Osteoblast (primary cell): ENCODE results near the gene CACNA2D1. TPM values are rescaled to one million over a fixed set of nuclear protein-coding genes. Genes with fewer than 3 reads are reported as not detected.

Experiments
- DNase-seq: peaks from one replicate; pipeline ENCODE4 v3.0.0; 2011; ENCODE audit warnings: low spot score, mixed read lengths; ENCODE audit not compliant: insufficient read length; ENCODE audit errors: missing footprints
- H2AFZ ChIP-seq: 2 replicates; pipeline ENCODE4 v1.6.0; 2011; ENCODE audit warnings: mild to moderate bottlenecking, low read length
- H3K27ac ChIP-seq: 2 replicates; pipeline ENCODE4 v1.5.1; 2011; ENCODE audit warnings: mild to moderate bottlenecking, low read depth, low read length, moderate library complexity
- H3K27me3 ChIP-seq: 2 replicates; pipeline ENCODE4 v1.6.0; 2012; ENCODE audit warnings: mild to moderate bottlenecking, control low read depth, inconsistent platforms, low read length, moderate library complexity; ENCODE audit not compliant: insufficient read depth
- H3K36me3 ChIP-seq: 2 replicates; pipeline ENCODE4 v1.5.1; 2011; ENCODE audit warnings: mild to moderate bottlenecking, low read length, control low read depth, moderate library complexity; ENCODE audit not compliant: insufficient read depth
- H3K4me1 ChIP-seq: 2 replicates; pipeline ENCODE4 v1.5.1; 2011; ENCODE audit warnings: mild to moderate bottlenecking, low read length, control low read depth, moderate library complexity; ENCODE audit not compliant: insufficient read depth
- H3K4me2 ChIP-seq: 2 replicates; pipeline ENCODE4 v1.6.0; 2011; ENCODE audit warnings: mild to moderate bottlenecking, low read length; ENCODE audit not compliant: insufficient read depth
- H3K4me3 ChIP-seq: fragments of 200-600 bp; sonication (generic); 3 replicates; pipeline ENCODE4 v1.5.1; 2012; ENCODE audit warnings: mild to moderate bottlenecking, low read length, inconsistent platforms; ENCODE audit not compliant: insufficient read depth
- H3K79me2 ChIP-seq: 2 replicates; pipeline ENCODE4 v1.6.0; 2012; ENCODE audit warnings: mild to moderate bottlenecking, low read length, control low read depth, inconsistent platforms; ENCODE audit not compliant: insufficient read depth
- H3K9me3 ChIP-seq: 2 replicates; pipeline ENCODE4 v1.5.1; 2011; ENCODE audit warnings: low read depth, low read length, control low read depth
- H4K20me1 ChIP-seq: 2 replicates; pipeline ENCODE4 v1.6.0; 2012; ENCODE audit warnings: mild to moderate bottlenecking, low read length, control low read depth; ENCODE audit not compliant: insufficient read depth
- total RNA-seq: library from RNA; depleted of rRNA; stranded (reverse); fragments of >200 nt; gene quantifications from 2 replicates; pipeline ENCODE4 v1.2.3, GENCODE V29; 2012
- TF ChIP-seq, protein P1 (sequence below): IDR thresholded peaks from 2 replicates; pipeline ENCODE4 v1.5.1; 2011; ENCODE audit warnings: mild to moderate bottlenecking, low read depth, low read length, moderate library complexity; ENCODE audit errors: extremely low read depth

CACNA2D1 gene
- total RNA-seq, 1 donor: 145 TPM

DNA sequence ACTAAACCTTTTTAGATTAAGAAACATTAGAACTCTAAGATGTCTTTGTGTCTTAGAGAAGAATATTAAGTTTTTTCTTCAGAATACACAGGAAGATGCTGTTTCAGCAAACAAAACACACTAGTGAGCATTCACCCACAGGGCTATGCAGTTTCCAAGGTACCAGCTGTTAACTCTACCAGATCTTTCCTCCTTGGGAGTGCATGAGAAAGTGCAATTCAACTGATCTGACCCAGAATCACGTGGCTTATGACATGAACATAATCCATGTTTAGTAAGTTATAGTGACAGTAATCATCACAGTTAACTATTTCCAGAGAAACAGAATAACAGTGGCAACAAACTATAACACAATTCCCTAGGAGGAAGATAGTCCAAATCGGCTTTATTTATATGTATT is 270.7 kb downstream of the CACNA2D1 start:
- H3K4me2 ChIP-seq: no peak overlapping the region
- no peak for DNase-seq
- H3K9me3 ChIP-seq: no peaks in the 10 kb centered on the region
- H3K36me3 ChIP-seq: no peaks in the 10 kb centered on the region
- peaks cover 3% of the 10 kb centered on the region for H3K79me2 ChIP-seq
- H3K4me3 ChIP-seq: no peak overlapping the region
- H3K4me1 ChIP-seq: no peaks in the 10 kb centered on the region
- H3K27me3 ChIP-seq: no peaks in the 10 kb centered on the region
- H3K27ac ChIP-seq: peak overlapping the region; percentile 30
- TF ChIP-seq, protein P1, sequence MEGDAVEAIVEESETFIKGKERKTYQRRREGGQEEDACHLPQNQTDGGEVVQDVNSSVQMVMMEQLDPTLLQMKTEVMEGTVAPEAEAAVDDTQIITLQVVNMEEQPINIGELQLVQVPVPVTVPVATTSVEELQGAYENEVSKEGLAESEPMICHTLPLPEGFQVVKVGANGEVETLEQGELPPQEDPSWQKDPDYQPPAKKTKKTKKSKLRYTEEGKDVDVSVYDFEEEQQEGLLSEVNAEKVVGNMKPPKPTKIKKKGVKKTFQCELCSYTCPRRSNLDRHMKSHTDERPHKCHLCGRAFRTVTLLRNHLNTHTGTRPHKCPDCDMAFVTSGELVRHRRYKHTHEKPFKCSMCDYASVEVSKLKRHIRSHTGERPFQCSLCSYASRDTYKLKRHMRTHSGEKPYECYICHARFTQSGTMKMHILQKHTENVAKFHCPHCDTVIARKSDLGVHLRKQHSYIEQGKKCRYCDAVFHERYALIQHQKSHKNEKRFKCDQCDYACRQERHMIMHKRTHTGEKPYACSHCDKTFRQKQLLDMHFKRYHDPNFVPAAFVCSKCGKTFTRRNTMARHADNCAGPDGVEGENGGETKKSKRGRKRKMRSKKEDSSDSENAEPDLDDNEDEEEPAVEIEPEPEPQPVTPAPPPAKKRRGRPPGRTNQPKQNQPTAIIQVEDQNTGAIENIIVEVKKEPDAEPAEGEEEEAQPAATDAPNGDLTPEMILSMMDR: no peak
- H2AFZ ChIP-seq: no peak overlapping the region
- peaks cover 9% of the 10 kb centered on the region for H4K20me1 ChIP-seq

DNA sequence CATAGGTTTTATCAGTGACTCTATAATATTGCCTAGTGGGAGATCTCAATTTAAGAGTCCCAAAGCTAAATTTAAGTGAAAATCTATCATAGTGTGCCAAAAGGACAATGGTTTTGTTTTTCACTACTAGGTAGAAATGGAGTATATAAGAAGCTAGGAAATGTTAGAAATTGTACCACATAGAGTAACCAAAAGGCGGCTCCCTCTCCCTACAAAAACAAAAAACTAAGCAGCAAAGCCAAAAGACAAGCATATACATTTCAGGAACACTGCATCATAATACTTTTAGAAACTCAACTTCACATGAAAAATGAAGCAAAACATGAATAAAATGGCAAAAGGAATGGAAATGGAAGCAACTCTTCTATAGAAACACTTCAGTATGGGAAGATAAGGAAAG is 271.6 kb downstream of the CACNA2D1 start:
- Histone ChIP-seq H3K79me2 (peaks cover 3% of the 10 kb centered on the region), H2AFZ (no peak overlapping the region), H3K4me2 (no peak overlapping the region), H4K20me1 (peaks cover 6% of the 10 kb centered on the region), H3K4me1 (no peaks in the 10 kb centered on the region), H3K9me3 (no peaks in the 10 kb centered on the region), H3K27ac (no peak overlapping the region), H3K36me3 (no peaks in the 10 kb centered on the region), H3K4me3 (no peak overlapping the region), H3K27me3 (no peaks in the 10 kb centered on the region)
- TF ChIP-seq, protein P1: peak; percentile 14
- no peak for DNase-seq

DNA sequence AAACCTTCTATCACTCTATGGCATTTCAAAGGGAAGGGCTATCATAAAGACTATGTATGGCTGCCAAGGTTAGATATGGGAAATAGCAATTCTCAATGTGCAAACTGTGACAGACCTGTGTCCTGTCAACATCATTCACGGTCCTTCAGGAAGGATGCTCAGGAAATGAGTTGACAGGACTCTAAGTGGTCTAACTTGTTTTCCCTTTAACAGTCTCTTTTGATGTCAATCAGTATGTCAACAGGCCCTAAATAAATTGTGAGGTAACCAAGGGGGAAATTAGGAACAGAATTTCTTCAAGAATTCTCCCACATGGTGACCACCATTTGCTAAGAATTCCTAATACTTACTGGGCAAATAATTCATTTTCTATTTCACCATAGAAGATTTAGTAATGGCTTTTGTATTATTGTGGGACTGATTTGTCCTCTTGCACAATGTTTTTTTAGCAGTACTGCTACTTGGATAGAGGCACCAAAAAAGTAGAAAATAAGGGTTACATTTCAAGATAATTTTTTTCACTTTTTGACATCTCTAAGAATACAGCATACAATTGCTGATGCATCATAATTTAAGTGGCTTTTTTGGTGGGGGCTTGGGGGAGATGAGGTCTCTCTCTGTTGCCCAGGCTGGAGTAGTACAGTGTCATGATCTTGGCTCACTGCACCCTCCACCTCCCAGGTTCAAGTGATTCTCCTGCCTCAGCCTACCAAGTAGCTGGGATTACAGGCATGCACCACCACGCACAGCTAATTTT is 275.8 kb downstream of the CACNA2D1 start:
- Histone ChIP-seq H4K20me1 (peaks cover 14% of the 10 kb centered on the region), H3K79me2 (no peaks in the 10 kb centered on the region), H3K4me1 (peaks cover 14% of the 10 kb centered on the region), H3K4me2 (no peak overlapping the region), H3K27me3 (no peaks in the 10 kb centered on the region), H3K4me3 (no peak overlapping the region), H2AFZ (no peak overlapping the region), H3K9me3 (no peaks in the 10 kb centered on the region), H3K27ac (no peak overlapping the region), H3K36me3 (no peaks in the 10 kb centered on the region)
- TF ChIP-seq, protein P1: no peak
- DNase-seq: no peak

DNA sequence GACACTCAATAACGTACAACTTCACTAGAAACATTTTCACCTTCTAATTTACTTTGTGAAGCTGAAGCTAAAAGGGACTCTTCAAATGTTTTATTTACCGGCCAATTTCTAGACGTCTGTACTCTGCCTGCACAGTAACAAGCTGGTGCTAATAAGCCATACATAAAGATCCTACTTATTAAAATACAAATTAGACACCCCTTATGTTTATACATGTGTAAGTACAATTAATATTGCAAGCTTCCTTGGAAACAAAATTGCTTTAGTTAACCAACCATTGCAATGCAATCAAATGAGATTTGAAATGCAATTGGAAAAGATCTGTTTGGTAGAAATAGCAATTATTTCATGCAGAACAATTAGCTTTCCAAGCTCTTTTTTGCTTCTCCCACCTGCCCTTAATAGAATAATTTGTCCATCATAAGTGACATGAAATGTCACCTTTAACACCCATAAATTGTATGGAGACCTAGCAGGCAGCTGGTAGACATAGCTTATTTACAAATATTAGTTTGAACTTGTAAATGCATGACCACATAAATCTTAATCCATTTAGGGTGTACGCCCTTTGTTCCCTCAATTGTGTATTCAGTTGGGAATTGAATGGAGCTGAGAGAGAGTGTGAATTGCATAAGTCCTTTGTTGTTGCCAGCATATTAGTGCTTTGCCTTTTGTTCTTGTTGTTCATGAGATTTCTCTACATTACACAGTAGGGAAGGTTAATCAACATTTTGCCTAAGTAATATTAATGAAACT is 277.1 kb downstream of the CACNA2D1 start:
- Histone ChIP-seq H3K36me3 (no peaks in the 10 kb centered on the region), H3K4me2 (no peak overlapping the region), H3K27me3 (no peaks in the 10 kb centered on the region), H4K20me1 (peaks cover 9% of the 10 kb centered on the region), H3K27ac (no peak overlapping the region), H3K79me2 (no peaks in the 10 kb centered on the region), H3K4me3 (no peak overlapping the region), H2AFZ (no peak overlapping the region), H3K9me3 (no peaks in the 10 kb centered on the region), H3K4me1 (peaks cover 14% of the 10 kb centered on the region)
- TF ChIP-seq, protein P1: no peak
- DNase-seq: no peak
